GM18505 (cell line): Measurements from ENCODE around the gene ALOX5AP.

Experiments used
- ATAC-seq: cut with Tn5 transposase; IDR thresholded peaks from one replicate; pipeline ENCODE4 v1.9.1; 2021; ENCODE audit not compliant: unreplicated experiment
- POLR2A ChIP-seq: IDR thresholded peaks from 4 replicates; pipeline ENCODE4 v1.6.1; 2011; ENCODE audit warnings: borderline replicate concordance; ENCODE audit not compliant: insufficient read depth, insufficient read length; ENCODE audit errors: extremely low read depth

Gene ALOX5AP

DNA sequence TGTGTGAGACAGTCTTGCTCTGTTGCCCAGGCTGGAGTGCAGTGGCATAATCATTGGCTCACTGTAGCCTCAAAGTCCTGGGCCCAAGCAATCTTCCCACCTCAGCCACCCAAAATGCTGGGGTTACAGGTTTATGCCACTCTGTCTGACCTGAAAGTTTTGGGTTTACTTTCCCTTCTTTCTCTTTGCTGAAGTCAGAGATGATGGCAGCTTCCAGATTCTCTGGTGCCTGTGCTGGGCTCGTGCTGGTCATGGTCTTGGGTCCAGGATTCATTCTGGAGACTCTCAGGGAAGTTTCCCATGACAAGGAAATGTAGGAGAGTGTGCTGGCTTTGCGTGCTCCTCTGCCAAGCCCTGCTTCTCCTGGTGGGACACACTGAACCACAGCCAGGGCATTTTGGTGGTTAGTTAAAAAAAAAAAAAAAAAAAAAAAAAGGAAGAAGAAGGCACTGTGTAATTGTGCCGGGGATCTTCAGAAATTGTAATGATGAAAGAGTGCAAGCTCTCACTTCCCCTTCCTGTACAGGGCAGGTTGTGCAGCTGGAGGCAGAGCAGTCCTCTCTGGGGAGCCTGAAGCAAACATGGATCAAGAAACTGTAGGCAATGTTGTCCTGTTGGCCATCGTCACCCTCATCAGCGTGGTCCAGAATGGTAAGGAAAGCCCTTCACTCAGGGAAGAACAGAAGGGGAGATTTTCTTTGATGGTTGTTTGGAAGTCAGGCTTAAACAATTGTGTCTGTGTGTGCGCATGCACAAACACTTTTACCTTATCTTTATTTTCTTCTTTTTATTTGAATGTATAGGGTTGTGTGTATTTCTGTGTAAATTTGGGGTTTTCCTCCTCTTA, at the start of gene ALOX5AP:
Gene ALOX5AP, plus strand, starts transcription at position 519 of the 847 bp plus-strand sequence. Its CDS starts 63 bp downstream, at position 582.
- peak; percentile 62 for ATAC-seq

DNA sequence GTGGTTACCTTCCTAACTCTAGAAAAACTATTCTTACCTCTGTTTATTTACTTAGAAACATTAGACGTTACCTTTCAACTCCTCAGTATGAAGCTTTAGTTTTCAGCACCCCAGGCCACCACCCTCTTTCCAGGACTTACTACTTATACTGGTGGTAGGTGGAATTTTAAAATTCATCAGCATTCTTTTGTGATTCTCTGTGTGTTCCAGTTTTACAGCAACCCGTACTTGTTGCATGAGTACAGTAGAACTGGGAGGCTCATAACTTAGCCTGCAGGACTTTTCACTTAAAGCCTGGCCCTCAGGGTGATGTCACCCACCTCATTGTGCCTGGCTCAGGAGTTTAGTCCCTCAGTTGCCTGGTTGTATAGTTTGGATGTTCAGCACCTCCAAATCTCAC, 49.4 kb upstream of the ALOX5AP start:
- no peak for ATAC-seq
- no peak for TF ChIP-seq POLR2A

More for the DNA sequence above, at the start of gene ALOX5AP:
- TF ChIP-seq POLR2A = peak; percentile 42

DNA sequence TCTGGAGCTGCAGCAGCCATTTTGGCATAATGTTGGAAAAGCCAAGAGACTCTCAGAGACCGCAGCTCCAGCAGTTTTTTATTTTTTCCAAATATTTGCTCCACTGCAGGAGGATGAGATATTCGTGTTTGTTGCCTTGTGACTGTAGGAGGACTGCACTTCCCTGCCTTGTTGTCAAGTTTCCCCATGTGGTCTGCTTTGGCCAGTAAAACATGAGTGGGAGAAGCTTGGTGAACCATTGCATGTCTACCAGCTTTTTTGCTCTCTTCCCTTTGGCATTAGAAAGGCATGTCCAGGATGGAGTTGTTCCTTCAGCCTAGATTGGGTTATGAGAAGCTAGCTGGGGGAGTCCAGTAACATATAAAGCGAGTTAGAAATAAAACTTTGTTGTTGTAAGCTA, 47.7 kb upstream of the ALOX5AP start:
- TF ChIP-seq POLR2A = no peak
- ATAC-seq = no peak

DNA sequence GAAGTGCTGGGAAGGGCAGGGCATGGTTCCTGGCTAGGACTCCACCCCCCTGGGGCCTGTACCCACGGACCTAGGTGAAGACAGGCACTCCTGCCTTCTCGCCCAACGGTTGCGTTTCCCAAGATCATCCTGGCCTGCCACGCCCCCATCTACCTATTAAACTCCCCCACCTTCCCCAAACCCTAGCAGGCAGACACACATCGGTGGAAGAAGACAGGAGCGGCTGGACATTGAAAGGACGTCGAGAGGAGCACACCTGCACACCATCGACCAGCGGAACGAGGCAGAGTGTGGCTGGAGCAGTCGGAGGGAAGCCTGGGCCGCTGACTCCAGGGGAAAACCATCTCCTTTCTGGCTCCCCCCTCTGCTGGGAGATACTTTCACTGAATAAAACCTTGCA, 45.6 kb upstream of the ALOX5AP start:
- ATAC-seq = peak; percentile 9
- TF ChIP-seq POLR2A = no peak

DNA sequence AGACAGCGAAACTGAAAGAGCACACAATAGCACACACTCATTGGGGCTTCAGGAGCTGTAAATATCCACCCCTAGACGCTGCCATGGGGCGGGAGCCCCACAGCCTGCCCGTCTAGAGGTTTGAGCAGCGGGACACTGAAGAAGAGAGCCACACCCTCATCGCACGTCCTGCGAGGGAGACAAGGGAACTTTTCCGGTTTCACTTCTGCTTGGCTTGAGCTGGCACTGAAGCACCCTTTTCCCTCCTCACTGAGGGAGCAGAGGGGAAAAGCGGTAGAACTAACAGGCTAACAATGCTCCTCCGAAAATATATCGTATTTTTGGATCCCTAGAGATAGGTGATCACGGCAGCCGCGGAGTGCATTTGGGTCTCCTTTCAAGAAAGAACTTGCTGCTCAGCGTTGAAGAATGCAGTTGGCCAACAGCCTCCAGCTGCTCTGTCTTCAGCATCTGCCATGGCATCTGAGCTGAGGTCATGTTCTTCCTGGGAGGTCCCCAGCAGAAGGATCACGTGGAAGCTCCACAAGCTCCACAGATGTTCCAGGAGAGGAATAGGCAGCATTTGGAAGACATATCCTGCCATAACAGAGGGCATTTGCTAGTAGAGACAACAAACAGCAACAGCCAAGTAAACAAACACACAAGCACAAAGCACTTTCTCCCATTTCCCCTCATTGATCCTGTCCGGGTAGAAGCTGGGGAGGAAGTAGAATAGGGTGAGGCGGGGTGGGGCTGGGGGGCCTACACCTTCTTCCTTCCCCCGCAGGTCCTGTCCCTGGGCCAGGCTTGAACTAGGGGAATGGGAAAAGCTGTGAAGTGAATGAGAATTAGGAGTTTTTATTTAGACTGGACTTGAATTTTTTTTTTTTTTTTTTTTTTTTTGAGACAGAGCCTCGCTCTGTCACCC, 44.8 kb upstream of the ALOX5AP start:
- no peak for TF ChIP-seq POLR2A
- ATAC-seq = peak; percentile 77

DNA sequence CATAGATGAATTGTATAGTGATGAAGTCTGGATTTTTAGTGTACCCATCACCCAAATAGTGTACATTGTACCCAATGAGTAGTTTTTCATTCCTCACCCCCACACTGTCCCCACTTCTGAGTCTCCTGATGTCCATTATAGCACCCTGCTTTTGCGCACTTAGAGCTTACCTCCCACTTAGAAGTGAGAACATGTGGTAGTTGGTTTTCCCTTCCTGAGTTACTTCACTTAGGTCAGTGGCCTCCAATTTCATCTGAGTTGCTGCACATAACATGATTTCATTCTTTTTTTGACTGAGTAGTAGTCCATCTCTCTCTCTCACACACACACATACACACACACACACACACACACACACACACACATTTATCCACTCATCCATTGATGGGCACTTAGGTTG, 43.2 kb upstream of the ALOX5AP start:
- TF ChIP-seq POLR2A = no peak
- no peak for ATAC-seq

DNA sequence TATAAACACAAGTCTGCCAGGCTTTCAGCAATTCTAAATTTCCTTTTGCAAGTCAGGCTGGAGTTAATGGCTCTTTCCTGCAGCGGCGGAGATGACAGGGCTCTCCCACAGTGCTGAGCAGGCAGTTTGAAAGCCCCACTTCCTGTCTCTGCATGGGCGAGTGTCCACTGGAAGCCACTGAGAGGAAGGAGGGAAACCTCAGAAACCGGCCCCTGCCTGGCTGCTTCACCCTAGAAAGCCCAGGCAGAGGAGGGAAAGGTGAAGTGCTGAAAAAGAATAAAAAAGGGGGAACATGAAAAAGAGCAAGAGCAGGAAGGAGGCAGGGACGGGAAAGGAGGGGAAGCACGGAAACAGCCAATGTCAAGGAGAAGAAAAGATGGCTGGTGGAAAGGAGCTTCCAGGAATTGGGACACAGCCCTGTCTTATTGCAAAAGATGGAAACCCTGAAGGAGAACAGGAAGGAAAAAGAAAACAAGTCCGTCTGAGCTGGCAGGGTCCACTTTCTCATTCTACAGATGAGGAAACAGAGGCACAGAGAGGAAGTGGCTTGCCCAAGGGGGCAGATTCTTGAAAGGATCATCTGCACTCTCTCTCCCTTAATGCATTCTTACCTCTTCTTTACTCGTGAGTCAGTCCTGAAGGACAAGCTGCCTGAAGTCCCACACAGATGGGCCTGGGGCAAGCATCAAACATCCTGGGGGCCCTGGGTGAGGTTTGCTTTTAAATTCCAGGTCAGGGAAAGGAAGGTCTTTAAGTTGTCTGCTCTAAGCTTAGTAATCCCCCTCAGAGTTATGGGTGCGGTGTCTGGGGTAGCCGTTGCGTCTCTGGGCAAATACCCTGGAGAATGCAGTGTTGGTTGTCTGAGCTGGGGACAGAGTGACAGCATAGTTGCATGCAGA, 38.8 kb upstream of the ALOX5AP start:
- peak; percentile 62 for ATAC-seq
- no peak for TF ChIP-seq POLR2A

DNA sequence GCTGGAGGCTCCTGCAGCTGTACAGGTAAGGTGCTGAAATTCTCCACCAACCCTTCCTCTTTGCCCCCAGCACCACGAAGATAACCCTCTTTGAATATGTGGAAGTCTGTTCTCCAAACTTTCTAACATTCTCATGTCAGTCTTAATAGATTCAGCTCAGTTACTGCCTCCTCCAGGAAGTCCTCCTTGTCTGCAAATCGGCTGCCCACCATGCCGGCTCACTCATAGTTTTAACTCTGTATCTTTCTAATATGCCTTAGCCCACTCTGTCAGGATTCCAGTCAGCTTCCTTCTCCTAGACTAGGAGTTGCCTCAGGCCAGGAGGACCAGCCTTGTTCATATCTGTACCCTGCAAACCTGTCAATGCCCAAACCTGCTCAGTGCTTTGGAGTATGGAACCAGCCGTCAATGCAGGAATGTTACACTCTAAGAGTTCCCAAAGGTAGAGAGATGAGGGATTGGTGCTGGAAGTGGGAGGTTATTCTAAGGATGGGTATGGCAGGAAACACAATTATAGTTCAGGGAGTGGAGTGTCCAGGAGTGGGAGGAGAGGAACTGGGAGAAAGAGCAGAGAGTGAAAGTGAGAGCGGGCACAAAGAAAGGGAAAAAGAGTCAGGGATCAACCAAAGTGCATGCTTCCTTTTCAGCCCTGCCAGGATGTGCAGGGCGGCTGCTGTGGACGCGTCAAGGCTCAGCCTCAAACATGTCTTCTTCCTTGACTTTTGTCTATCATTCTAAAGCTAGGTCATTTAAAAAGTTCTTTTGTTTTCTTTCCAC, 38.0 kb upstream of the ALOX5AP start:
- no peak for TF ChIP-seq POLR2A
- no peak for ATAC-seq

DNA sequence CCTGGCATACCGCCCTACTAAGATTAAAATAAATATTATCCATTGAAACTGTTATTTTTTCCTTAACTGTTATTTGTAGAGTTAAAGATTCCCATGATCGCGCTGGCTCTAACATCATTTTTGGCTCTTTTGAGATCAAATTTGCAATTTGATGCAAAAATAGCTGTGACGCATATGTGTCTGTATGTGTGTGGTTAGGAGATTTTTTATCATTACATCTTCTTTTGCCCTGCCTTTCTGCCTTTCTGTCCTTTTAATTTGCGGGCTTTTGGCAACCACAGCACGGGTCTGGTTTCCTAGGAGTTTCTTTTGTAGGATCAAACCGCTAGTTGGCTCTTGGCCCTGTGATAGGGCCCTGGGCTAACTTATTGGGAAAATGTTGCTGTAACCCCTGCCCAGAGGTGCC, 37.3 kb upstream of the ALOX5AP start:
- no peak for TF ChIP-seq POLR2A
- ATAC-seq = no peak

DNA sequence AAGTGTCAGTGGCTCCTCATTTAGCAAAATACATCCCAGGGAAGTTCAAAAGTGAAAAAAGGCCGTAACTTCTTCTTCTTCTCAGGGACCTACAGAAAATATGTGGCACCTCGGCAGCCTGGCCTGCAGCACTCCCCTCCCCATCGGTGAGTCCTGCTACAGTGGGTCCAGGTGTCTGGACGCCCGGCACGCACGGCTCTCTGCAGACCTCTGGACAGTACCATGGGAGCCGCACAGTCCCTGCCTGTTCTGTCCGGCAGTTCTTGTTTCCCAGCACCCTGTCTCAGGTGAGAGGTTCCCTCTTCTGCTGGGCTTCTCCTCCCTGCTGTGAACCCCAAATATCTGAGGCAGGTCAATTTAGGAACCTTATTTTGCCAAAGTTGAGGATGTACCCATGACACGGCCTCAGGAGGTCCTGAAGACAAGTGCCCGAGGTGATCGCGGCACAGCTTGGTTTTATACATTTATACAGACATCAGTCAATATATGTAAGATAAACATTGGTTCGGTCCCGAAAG, 36.8 kb upstream of the ALOX5AP start:
- no peak for TF ChIP-seq POLR2A
- no peak for ATAC-seq

DNA sequence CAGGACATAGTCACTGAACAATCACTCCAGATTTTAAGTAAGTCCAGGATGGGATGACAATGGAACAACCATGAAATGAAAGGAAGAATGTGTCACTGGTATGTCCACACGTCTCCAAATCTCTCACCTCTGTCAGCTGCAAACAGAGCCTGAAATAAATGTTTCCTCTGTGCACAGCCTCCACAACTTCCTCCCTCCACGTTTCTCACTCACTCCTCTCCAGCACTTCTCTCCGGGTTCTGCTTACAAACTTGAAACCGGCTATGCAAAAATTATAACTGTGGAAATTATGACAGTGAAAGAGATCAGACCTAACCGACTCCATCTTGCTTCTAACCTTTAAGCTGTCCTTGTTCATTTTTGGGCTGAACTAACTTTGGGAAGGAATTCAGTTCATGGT, 35.0 kb upstream of the ALOX5AP start:
- TF ChIP-seq POLR2A = no peak
- no peak for ATAC-seq

DNA sequence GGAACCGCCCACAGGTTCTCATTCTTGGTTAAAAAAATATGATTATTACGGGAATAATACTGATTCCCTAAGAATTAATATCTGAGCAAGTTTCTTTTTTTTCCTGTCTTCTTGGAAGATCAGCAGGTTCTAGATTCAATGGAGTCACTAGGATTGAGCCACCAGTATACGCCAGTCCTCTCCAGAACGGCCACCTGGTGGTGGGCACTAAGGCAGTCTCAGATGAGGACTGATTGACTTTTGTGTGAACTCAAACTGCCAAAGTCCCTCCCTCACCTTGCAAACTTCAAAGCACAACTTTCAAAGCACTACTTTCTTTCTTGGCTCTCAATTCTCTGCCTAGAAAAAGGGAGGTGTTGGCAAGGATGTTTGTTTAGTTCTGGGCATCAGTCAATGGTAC, 33.3 kb upstream of the ALOX5AP start:
- TF ChIP-seq POLR2A = no peak
- no peak for ATAC-seq
